Measurements from ENCODE around the gene TMEM260. TPM values are rescaled to one million over a fixed set of nuclear protein-coding genes. Genes with fewer than 3 reads are reported as not detected.
"Not testable (repeated sequence)": the region's sequence is repeated elsewhere in the genome, so short reads cannot be mapped to it uniquely, and the experiment has no call there.

TMEM260 gene
- total RNA-seq, 1 donor from 2014 or later = 32.6 TPM

DNA sequence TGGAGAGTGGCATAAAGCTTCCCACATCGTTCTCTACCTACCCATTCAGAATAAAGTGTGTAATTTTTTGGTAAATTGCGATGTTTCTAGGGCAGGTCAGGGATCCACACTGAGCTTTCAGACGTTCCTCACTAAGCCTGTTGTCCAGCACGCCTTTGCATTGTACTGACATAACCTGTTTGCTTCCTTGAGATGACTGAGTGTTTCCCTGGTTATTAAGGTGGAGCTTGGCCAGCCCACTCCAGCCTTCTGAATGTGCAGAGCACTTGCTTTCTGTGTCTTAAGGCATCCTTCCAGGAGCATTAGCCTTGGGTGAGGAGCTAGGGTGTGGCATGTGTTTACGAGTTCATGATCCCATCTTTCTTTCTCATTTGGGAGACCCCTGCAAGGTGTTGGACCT, 96.4 kb downstream of the TMEM260 start:
- Histone ChIP-seq H3K9me3 (peaks cover 0 to 4% of the 10 kb centered on the region in 2 donors), H3K27me3 (no peaks in the 10 kb centered on the region), H3K4me3 (no peak overlapping the region), H3K36me3 (no peaks in the 10 kb centered on the region), H3K4me1 (no peaks in the 10 kb centered on the region), H3K27ac (no peak overlapping the region)
- TF ChIP-seq, protein P1, sequence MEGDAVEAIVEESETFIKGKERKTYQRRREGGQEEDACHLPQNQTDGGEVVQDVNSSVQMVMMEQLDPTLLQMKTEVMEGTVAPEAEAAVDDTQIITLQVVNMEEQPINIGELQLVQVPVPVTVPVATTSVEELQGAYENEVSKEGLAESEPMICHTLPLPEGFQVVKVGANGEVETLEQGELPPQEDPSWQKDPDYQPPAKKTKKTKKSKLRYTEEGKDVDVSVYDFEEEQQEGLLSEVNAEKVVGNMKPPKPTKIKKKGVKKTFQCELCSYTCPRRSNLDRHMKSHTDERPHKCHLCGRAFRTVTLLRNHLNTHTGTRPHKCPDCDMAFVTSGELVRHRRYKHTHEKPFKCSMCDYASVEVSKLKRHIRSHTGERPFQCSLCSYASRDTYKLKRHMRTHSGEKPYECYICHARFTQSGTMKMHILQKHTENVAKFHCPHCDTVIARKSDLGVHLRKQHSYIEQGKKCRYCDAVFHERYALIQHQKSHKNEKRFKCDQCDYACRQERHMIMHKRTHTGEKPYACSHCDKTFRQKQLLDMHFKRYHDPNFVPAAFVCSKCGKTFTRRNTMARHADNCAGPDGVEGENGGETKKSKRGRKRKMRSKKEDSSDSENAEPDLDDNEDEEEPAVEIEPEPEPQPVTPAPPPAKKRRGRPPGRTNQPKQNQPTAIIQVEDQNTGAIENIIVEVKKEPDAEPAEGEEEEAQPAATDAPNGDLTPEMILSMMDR (IDR thresholded peaks at IDR 0.05) = no peak
- no peak for DNase-seq (ENCODE audit: low spot score in 2 of 2)
- intact Hi-C loops (cut with DNase I) = no loop called here

DNA sequence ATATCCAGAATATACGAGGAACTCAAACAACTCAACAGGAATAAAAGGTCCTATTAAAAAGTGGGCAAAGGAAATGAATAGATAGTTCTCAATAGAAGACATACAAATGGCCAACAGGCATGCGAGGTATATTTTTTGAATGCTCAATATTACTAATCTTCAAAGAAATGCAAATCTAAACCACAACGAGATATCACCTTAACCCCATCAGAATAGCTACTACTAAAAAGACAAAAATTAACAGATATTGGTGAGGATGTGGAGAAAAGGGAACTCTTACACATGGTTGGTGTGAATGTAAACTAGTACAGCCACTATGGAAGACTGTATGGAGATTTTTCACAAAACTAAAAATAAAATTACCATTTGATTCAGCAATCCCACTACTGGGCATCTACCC, 99.2 kb downstream of the TMEM260 start:
- no peak overlapping the region for H3K4me3 ChIP-seq
- no peaks in the 10 kb centered on the region for H3K27me3 ChIP-seq
- TF ChIP-seq, protein P1 (IDR thresholded peaks at IDR 0.05) = no peak
- no peak overlapping the region for H3K27ac ChIP-seq
- no peaks in the 10 kb centered on the region for H3K4me1 ChIP-seq
- no peaks in the 10 kb centered on the region for H3K36me3 ChIP-seq
- DNase-seq (ENCODE audit: low spot score in 2 of 2) = no peak
- peaks cover 0 to 4% of the 10 kb centered on the region in 2 donors for H3K9me3 ChIP-seq
- intact Hi-C loops (cut with DNase I) = no loop called here

DNA sequence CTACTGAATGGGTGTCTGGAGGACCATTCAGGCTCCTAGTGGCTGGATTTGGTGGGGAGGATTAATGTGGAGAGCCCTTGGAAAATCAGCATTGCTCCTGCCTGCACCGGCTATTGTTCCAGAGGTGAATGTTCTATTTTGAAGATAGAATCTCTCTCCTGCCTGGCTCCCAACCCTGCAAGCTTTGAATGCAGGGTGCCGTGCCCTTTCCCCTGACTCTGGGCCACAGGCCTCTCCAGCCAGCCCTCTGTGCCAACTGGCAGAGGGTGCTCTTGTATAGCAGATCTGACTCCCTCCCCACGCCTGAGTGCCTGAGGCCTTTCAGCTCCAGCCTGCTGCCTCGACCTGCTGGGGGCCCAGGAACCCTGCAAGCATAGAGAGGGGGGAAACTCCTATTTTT, 106.8 kb downstream of the TMEM260 start:
- Histone ChIP-seq H3K4me3 (no peak overlapping the region), H3K27me3 (no peaks in the 10 kb centered on the region), H3K4me1 (no peaks in the 10 kb centered on the region), H3K9me3 (no peaks in the 10 kb centered on the region), H3K27ac (no peak overlapping the region), H3K36me3 (no peaks in the 10 kb centered on the region)
- intact Hi-C loops (cut with DNase I) = no loop called here
- no peak for DNase-seq (ENCODE audit: low spot score in 2 of 2)
- TF ChIP-seq, protein P1 (IDR thresholded peaks at IDR 0.05) = no peak

DNA sequence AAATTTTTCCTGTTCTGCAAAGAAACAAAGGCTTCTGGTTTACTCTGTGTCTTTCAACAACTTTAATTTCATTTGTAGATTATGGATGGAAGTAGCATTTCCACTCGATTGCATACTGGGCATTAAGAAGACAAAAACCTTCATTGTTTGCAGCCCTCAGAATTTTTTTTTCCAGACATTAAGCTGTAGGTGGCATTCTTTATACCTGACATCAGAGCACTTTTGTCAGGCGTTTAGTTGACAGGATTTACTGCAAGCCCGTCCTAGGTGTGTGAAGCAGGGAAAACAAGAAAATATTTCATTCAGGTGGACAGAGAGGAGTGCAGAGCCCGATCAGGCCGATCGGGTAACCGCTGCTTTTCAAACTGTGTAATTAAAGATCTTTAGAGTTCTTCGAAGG, 107.5 kb downstream of the TMEM260 start:
- no peak for DNase-seq (ENCODE audit: low spot score in 2 of 2)
- intact Hi-C loops (cut with DNase I) = no loop called here
- no peaks in the 10 kb centered on the region for H3K4me1 ChIP-seq
- no peaks in the 10 kb centered on the region for H3K9me3 ChIP-seq
- no peak overlapping the region for H3K4me3 ChIP-seq
- H3K27me3 ChIP-seq = no peaks in the 10 kb centered on the region
- no peak overlapping the region for H3K27ac ChIP-seq
- TF ChIP-seq, protein P1 (IDR thresholded peaks at IDR 0.05) = no peak
- H3K36me3 ChIP-seq = no peaks in the 10 kb centered on the region

DNA sequence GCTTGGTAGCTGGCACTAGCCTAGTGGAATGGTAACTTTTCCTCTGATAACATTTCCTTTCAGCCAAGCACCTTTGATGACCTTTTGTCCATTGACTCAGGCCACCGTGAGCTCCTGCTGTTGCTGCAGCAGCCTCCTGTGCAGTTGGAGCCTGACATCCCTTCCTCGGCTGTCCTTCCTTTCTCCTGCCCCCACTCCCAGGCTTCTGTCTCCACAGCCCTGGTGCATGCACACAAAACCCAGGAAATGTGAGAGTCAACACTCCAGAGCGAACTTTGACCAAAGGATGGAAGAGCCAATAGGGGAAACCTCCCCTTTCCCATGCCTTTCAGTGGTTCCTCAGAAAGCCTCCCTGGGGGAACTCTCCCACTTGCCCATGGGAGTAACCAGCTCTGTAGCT, 115.0 kb downstream of the TMEM260 start:
- intact Hi-C loops (cut with DNase I) = no loop called here
- TF ChIP-seq, protein P1 (IDR thresholded peaks at IDR 0.05) = no peak

DNA sequence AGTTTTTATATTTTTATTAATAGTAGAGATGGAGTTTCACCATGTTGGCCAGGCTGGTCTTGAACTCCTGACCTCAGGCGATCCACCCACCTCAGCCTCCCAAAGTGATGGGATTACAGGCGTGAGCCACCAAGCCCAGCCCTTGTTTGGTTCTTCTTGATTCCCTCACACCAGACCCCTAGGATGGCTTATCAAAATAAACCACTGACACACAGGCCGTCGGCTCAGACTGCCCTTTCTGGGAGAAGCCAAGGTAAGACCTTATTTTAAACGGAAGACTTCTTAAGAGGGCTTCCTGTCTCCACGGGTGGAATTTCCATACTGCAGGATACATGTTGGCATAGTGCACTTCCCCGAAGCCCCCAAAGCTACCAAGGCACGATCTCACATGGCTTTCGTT, 115.6 kb downstream of the TMEM260 start:
- H3K36me3 ChIP-seq; intact Hi-C loops (cut with DNase I); H3K27me3 ChIP-seq; DNase-seq (ENCODE audit: low spot score in 2 of 2); H3K4me3 ChIP-seq; H3K27ac ChIP-seq; H3K4me1 ChIP-seq; H3K9me3 ChIP-seq: not testable (repeated sequence)

More for the DNA sequence above, 115.0 kb downstream of the TMEM260 start:
- Histone ChIP-seq H3K36me3 (no peaks in the 10 kb centered on the region), H3K4me1 (no peaks in the 10 kb centered on the region), H3K9me3 (no peaks in the 10 kb centered on the region), H3K4me3 (no peak overlapping the region), H3K27ac (no peak overlapping the region), H3K27me3 (no peaks in the 10 kb centered on the region)
- DNase-seq (ENCODE audit: low spot score in 2 of 2) = no peak

Other genes with a start within 250 kb of the TMEM260 start
- gene OTX2, start 230.7 kb downstream of the TMEM260 start, total RNA-seq = not detected